Bronchial epithelial cell (primary cell): ENCODE data around the gene YPEL2. TPM values are rescaled to one million over a fixed set of nuclear protein-coding genes. Genes with fewer than 3 reads are reported as not detected.

Source experiments
- DNase-seq: peaks from one replicate; pipeline ENCODE4 v3.0.0-alpha.2; 2010; ENCODE audit warnings: low read depth
- FAIRE-seq: peaks from 2 replicates; lab custom pipeline; 2011; peaks lifted over from hg19 to GRCh38; lab: Jason Lieb, UNC
- H3K27me3 ChIP-seq: 2 replicates; pipeline ENCODE4 v1.5.1; 2011; ENCODE audit warnings: low read length; ENCODE audit not compliant: control insufficient read depth, insufficient read depth
- H3K36me3 ChIP-seq: 2 replicates; pipeline ENCODE4 v1.5.1; 2011; ENCODE audit warnings: low read length; ENCODE audit not compliant: control insufficient read depth, insufficient read depth
- H3K4me3 ChIP-seq: 2 replicates; pipeline ENCODE4 v1.5.1; 2011; ENCODE audit warnings: mild to moderate bottlenecking, low read depth, low read length, control low read depth
- total RNA-seq: library from RNA; depleted of rRNA; stranded (reverse); fragments of >200 nt; gene quantifications from 2 replicates; pipeline ENCODE4 v1.2.1, GENCODE V29; 2014
- TF ChIP-seq, protein P1 (sequence below): IDR thresholded peaks from 2 replicates; pipeline ENCODE4 v1.5.1; 2011; ENCODE audit warnings: mild to moderate bottlenecking, moderate library complexity, low read length, control low read depth, inconsistent platforms; ENCODE audit not compliant: insufficient read depth, severe bottlenecking

The YPEL2 gene
- total RNA-seq, 1 donor from 2014 or later = 2.1 TPM

DNA sequence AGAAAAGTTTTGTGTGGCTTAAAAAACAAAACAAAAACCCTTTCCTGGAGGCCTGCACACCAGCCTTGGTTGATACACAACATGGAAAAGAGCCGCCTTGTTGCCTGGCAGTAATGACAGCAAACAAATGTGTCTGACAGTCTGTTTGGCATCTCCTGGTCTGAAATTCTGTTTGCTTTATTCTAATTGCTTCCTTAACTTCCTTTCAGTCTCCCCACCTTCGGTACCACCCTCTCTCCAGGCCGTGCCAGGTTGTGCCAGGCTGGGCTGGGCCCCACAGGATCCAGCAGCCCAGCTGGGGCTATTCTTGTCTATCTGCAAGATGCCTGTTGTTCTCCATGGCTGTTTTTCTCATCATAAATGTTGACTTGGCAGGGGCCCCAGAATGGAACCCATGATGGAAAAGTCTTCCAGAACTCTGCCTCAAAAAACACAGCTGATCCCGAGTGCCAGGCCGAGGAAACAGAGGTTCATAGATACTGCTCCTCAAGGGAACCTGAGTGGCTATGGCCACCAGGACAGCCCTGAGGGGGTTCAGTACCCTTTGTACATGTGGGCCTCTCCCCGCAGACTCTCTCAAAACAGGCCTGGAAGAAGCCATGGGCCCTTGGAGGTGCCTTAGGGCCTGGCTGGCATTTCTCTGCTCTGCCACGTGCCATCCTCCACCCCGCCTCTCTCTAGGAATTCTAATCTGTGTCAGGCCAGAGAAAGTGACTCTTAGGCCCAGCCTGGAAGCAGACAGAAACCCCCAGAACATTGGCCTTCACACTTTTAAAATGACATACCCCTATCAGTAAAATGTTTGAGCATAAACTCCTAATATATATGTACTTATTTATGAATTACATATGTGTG, 50.5 kb downstream of the YPEL2 start:
- no peak for DNase-seq
- Histone ChIP-seq H3K27me3 (no peaks in the 10 kb centered on the region), H3K4me3 (no peak overlapping the region), H3K36me3 (no peaks in the 10 kb centered on the region)
- FAIRE-seq = no peak
- TF ChIP-seq, protein P1, sequence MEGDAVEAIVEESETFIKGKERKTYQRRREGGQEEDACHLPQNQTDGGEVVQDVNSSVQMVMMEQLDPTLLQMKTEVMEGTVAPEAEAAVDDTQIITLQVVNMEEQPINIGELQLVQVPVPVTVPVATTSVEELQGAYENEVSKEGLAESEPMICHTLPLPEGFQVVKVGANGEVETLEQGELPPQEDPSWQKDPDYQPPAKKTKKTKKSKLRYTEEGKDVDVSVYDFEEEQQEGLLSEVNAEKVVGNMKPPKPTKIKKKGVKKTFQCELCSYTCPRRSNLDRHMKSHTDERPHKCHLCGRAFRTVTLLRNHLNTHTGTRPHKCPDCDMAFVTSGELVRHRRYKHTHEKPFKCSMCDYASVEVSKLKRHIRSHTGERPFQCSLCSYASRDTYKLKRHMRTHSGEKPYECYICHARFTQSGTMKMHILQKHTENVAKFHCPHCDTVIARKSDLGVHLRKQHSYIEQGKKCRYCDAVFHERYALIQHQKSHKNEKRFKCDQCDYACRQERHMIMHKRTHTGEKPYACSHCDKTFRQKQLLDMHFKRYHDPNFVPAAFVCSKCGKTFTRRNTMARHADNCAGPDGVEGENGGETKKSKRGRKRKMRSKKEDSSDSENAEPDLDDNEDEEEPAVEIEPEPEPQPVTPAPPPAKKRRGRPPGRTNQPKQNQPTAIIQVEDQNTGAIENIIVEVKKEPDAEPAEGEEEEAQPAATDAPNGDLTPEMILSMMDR = no peak

DNA sequence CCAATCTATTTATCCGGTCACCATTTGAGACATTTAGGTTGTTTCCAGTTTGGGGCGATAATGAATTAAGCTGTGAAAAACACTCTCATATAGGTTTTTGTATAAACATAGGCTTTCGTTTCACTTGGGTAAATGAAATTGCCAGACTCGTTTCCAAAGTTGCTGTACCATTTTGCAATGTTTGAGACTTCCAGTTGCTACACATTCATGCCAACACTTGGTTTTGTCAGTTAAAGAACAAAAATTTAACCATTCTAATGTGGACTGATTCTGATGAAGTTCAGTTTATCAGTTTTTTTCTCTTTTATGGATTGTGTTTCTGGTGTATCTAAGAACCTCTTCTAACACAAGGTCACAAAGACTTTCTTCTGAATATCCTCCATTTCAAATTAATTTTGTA, 52.4 kb downstream of the YPEL2 start:
- no peak overlapping the region for H3K4me3 ChIP-seq
- no peaks in the 10 kb centered on the region for H3K27me3 ChIP-seq
- FAIRE-seq (no peak), DNase-seq (no peak)
- TF ChIP-seq, protein P1 = no peak
- no peaks in the 10 kb centered on the region for H3K36me3 ChIP-seq

DNA sequence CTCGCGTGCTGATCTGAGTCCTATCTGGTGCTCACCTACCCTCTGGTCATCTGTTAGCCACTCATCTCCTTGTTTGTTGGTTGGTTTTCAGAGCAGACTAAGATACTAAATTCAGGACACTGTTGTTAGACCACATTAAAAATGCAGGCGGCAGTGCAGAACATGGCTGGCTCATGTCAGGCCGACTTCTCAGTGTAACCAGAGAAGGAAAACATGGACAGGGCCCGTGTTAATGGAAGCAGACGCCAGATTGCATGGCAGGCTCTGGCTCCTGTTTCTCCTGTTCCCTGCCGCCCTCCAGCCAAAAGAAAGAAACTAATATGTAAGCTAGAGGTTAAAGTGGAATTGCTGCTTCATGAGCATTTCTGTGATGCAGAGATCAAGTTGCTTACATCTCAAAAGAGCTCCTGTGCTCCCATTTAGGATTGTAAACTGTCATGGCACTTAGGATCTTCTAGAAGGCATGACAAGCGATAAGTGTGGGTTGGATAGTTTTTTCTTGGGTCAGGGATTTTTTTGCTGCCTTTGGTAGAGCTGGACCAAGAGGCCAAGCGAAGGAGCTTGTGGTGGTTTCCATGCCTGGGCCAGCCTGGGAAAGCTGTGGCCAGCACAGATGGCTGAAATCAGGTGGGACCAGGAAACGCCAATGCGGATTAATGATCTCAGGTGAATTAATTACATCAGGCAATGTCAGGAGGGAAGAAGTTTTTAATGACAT, 56.1 kb downstream of the YPEL2 start:
- FAIRE-seq (no peak), DNase-seq (no peak)
- TF ChIP-seq, protein P1 = no peak
- no peaks in the 10 kb centered on the region for H3K27me3 ChIP-seq
- no peaks in the 10 kb centered on the region for H3K36me3 ChIP-seq
- H3K4me3 ChIP-seq = no peak overlapping the region

DNA sequence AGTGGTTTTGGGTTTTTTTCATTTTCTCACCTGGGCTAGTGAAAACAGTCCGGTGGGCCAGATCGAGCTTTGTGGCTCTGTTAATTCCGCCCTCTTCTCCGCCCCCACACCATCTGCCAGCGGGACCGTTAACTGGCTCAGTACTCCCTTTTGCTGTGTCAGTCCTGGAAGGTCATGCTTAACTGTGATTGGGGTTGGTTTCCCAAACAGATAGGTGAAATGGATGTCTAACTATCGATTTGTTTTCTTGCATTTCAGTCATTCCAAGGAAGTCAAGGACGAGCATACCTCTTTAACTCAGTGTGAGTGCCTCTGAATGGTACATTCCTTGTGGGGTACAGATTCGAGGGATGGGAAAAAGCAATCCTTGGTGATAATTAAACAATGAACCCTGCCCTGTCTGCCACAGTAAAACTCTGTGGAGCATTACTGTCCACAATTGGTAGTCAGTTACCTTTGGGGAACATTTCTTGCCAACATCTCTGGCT, 56.7 kb downstream of the YPEL2 start:
- no peak for DNase-seq
- FAIRE-seq = no peak
- H3K27me3 ChIP-seq = no peaks in the 10 kb centered on the region
- no peak overlapping the region for H3K4me3 ChIP-seq
- TF ChIP-seq, protein P1 = no peak
- H3K36me3 ChIP-seq = no peaks in the 10 kb centered on the region

DNA sequence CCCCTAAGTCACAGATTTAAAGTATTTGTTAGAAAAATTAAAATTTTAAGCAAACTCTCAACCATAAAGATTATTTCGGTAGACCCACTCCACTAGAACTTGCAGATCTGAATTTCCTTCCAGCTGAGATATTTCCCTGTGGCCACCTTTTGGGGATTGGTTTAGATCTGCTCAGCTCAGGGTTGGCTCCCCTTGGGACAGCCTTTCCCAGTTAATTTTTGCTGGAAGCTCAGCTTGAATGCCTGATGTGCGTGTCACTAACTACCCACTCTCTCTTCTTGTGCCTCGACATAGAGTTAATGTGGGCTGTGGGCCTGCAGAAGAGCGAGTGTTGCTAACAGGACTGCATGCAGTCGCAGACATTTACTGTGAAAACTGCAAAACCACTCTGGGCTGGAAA, 57.6 kb downstream of the YPEL2 start:
- TF ChIP-seq, protein P1 = no peak
- H3K27me3 ChIP-seq = no peaks in the 10 kb centered on the region
- H3K4me3 ChIP-seq = no peak overlapping the region
- no peaks in the 10 kb centered on the region for H3K36me3 ChIP-seq
- no peak for FAIRE-seq
- DNase-seq = no peak
